GM23248 (cell line): ENCODE measurements around the gene DRC1. TPM values are rescaled to one million over a fixed set of nuclear protein-coding genes. Genes with fewer than 3 reads are reported as not detected.

ENCODE experiments used
- DNase-seq: peaks from one replicate; pipeline ENCODE4 v3.0.0-alpha.2; 2015
- H2AFZ ChIP-seq: fragments of 200-600 bp; sonication (generic); 2 replicates; pipeline ENCODE4 v1.6.1; 2016; ENCODE audit warnings: antibody characterized with exemption
- H3F3A ChIP-seq: fragments of 200-600 bp; sonication (generic); 2 replicates; pipeline ENCODE4 v1.6.1; 2016; ENCODE audit warnings: mild to moderate bottlenecking, antibody characterized with exemption, mixed run types; ENCODE audit not compliant: insufficient read depth
- H3K27ac ChIP-seq: fragments of 200-600 bp; sonication (generic); 2 replicates; pipeline ENCODE4 v1.5.1; 2016; ENCODE audit warnings: mild to moderate bottlenecking
- H3K27me3 ChIP-seq: fragments of 200-600 bp; sonication (generic); replicated peaks from 2 replicates; pipeline ENCODE4 v1.6.1; 2016; ENCODE audit warnings: mild to moderate bottlenecking; ENCODE audit not compliant: insufficient read depth
- H3K36me3 ChIP-seq: fragments of 200-600 bp; sonication (generic); 2 replicates; pipeline ENCODE4 v1.6.1; 2016; ENCODE audit warnings: low read depth, mild to moderate bottlenecking
- H3K4me1 ChIP-seq: fragments of 200-600 bp; sonication (generic); 2 replicates; pipeline ENCODE4 v1.6.1; 2016; ENCODE audit warnings: mild to moderate bottlenecking; ENCODE audit not compliant: insufficient read depth
- H3K4me2 ChIP-seq: fragments of 200-600 bp; sonication (generic); one replicate; pipeline ENCODE4 v1.6.1; 2016; ENCODE audit warnings: mild to moderate bottlenecking; ENCODE audit not compliant: unreplicated experiment
- H3K4me3 ChIP-seq: fragments of 200-600 bp; sonication (generic); 2 replicates; pipeline ENCODE4 v1.5.1; 2016; ENCODE audit warnings: mild to moderate bottlenecking
- H3K79me2 ChIP-seq: fragments of 200-600 bp; sonication (generic); 2 replicates; pipeline ENCODE4 v1.6.1; 2016; ENCODE audit warnings: mild to moderate bottlenecking; ENCODE audit not compliant: insufficient read depth
- H3K9ac ChIP-seq: fragments of 200-600 bp; sonication (generic); 2 replicates; pipeline ENCODE4 v1.6.1; 2016; ENCODE audit warnings: mild to moderate bottlenecking
- H3K9me2 ChIP-seq: fragments of 200-600 bp; sonication (generic); 2 replicates; pipeline ENCODE4 v1.6.1; 2016; ENCODE audit warnings: mixed run types, mild to moderate bottlenecking, moderate library complexity; ENCODE audit not compliant: insufficient read depth
- H3K9me3 ChIP-seq: fragments of 200-600 bp; sonication (generic); one replicate; pipeline ENCODE4 v1.6.1; 2017; ENCODE audit warnings: low read depth
- H4K20me1 ChIP-seq: fragments of 200-600 bp; sonication (generic); 2 replicates; pipeline ENCODE4 v1.6.0; 2016; ENCODE audit not compliant: insufficient read depth
- EZH2 ChIP-seq: fragments of 200-600 bp; sonication (generic); IDR thresholded peaks from 2 replicates; pipeline ENCODE4 v1.6.1; 2018; ENCODE audit warnings: antibody characterized with exemption, mild to moderate bottlenecking; ENCODE audit not compliant: insufficient read depth, poor library complexity, severe bottlenecking
- EZH2phosphoT487 ChIP-seq: fragments of 200-600 bp; sonication (generic); IDR thresholded peaks from 2 replicates; pipeline ENCODE4 v1.6.1; 2018; ENCODE audit warnings: antibody characterized with exemption, moderate library complexity, mild to moderate bottlenecking, low read depth; ENCODE audit not compliant: insufficient read depth
- WGBS, 2 experiments: methylation state at CpG; one replicate each; pipeline ENCODE4 v1.1.6; 2015 to 2017; ENCODE audit warnings: low lambda C conversion rate in 2 of 2, low coverage in 1 of 2; ENCODE audit errors: missing lambda C conversion rate in 2 of 2; 5-methylcytosine and 5-hydroxymethylcytosine counted together
- in situ Hi-C: fragments of 300-500 bp; cut with MboI; formaldehyde crosslinking; loops from 2 replicates; pipeline ENCODE4 v1.15.0; 2020
- polyA plus RNA-seq: library from polyadenylated mRNA; unstranded; fragments of >200 nt; fragmentation: Nextera tagmentation; extraction: Ambion mirVana; gene quantifications from 2 replicates; pipeline ENCODE4 v1.2.1, GENCODE V29; 2016
- total RNA-seq: library from RNA; depleted of rRNA; stranded (reverse); fragments of >200 nt; shearing (Covaris generic); gene quantifications from 2 replicates; pipeline ENCODE4 v1.2.3, GENCODE V29; 2014

DRC1 gene
- total and polyA plus RNA-seq, 2 experiments from 2014 or later = not detected

GRCh38 chr2:26494891-26495290 lies 93.2 kb downstream of the DRC1 start:
- TF ChIP-seq EZH2phosphoT487 (no peak), EZH2 (no peak)
- WGBS, 2 experiments = 71 to 88% methylated on average over 5 to 8 of the region's 8 CpGs
- no peaks in the 10 kb centered on the region for H3K9me3 ChIP-seq
- no peaks in the 10 kb centered on the region for H3K9me2 ChIP-seq
- no peak overlapping the region for H3K27ac ChIP-seq
- DNase-seq = no peak
- H3K4me2 ChIP-seq = no peak overlapping the region
- H3F3A ChIP-seq = no peaks in the 10 kb centered on the region
- H3K36me3 ChIP-seq = no peaks in the 10 kb centered on the region
- no peak overlapping the region for H2AFZ ChIP-seq
- H3K79me2 ChIP-seq = no peaks in the 10 kb centered on the region
- no peaks in the 10 kb centered on the region for H3K4me1 ChIP-seq
- in situ Hi-C loops = no loop called here
- no peak overlapping the region for H3K4me3 ChIP-seq
- H3K9ac ChIP-seq = no peak overlapping the region
- no peaks in the 10 kb centered on the region for H4K20me1 ChIP-seq
- H3K27me3 ChIP-seq = peaks cover 33% of the 10 kb centered on the region

DNA sequence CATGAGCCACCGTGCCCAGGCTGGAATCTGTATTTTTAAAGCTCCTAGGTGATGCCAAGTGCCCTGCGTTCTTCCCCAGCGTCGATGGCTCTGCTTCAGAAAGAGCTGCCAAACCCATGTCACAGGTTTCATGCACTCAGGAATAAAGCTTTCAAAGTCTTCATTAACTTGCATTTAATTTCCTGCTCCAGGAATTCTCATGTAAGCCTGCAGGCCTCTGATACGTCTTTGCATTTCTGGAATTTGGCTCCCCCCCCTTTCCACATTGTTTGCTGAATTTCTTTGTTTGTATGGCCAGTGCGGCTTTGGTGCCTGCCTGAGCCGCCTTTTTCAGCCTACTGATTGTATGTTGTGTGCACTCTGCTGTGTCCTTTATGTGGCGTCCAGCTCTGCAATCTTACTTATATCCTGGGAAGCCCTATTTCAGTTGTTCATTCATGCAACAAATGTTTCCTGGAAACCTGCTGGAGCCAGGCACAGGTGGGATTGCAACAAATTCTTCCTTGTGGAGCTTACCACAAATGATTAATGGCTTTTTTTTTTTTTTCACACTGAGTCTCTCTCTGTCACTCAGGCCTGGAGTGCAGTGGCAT lies 94.1 kb downstream of the DRC1 start:
- no peak overlapping the region for H3K9ac ChIP-seq
- no peak overlapping the region for H3K27ac ChIP-seq
- WGBS, 2 experiments = 62 to 71% methylated on average over 8 of the region's 8 CpGs
- no peaks in the 10 kb centered on the region for H3K9me3 ChIP-seq
- H3K4me3 ChIP-seq = no peak overlapping the region
- H3K79me2 ChIP-seq = no peaks in the 10 kb centered on the region
- H3F3A ChIP-seq = no peaks in the 10 kb centered on the region
- TF ChIP-seq EZH2phosphoT487 (no peak), EZH2 (no peak)
- no peaks in the 10 kb centered on the region for H3K36me3 ChIP-seq
- no peaks in the 10 kb centered on the region for H3K9me2 ChIP-seq
- no peaks in the 10 kb centered on the region for H4K20me1 ChIP-seq
- H2AFZ ChIP-seq = no peak overlapping the region
- H3K27me3 ChIP-seq = peaks cover 41% of the 10 kb centered on the region
- no peak for DNase-seq
- no peak overlapping the region for H3K4me2 ChIP-seq
- in situ Hi-C loops = no loop called here
- H3K4me1 ChIP-seq = no peaks in the 10 kb centered on the region

GRCh38 chr2:26500406-26500805 lies 98.7 kb downstream of the DRC1 start:
- no peaks in the 10 kb centered on the region for H4K20me1 ChIP-seq
- no peak for DNase-seq
- no peak overlapping the region for H3K4me3 ChIP-seq
- H3K79me2 ChIP-seq = no peaks in the 10 kb centered on the region
- no peaks in the 10 kb centered on the region for H3K9me3 ChIP-seq
- in situ Hi-C loops = no loop called here
- no peak overlapping the region for H3K9ac ChIP-seq
- no peaks in the 10 kb centered on the region for H3F3A ChIP-seq
- no peaks in the 10 kb centered on the region for H3K9me2 ChIP-seq
- no peaks in the 10 kb centered on the region for H3K36me3 ChIP-seq
- no peak overlapping the region for H3K4me2 ChIP-seq
- H2AFZ ChIP-seq = no peak overlapping the region
- H3K4me1 ChIP-seq = no peaks in the 10 kb centered on the region
- TF ChIP-seq EZH2phosphoT487 (no peak), EZH2 (no peak)
- H3K27ac ChIP-seq = no peak overlapping the region
- WGBS, 2 experiments = 9 to 14% methylated on average over 4 of the region's 4 CpGs
- peaks cover 47% of the 10 kb centered on the region for H3K27me3 ChIP-seq

DNA sequence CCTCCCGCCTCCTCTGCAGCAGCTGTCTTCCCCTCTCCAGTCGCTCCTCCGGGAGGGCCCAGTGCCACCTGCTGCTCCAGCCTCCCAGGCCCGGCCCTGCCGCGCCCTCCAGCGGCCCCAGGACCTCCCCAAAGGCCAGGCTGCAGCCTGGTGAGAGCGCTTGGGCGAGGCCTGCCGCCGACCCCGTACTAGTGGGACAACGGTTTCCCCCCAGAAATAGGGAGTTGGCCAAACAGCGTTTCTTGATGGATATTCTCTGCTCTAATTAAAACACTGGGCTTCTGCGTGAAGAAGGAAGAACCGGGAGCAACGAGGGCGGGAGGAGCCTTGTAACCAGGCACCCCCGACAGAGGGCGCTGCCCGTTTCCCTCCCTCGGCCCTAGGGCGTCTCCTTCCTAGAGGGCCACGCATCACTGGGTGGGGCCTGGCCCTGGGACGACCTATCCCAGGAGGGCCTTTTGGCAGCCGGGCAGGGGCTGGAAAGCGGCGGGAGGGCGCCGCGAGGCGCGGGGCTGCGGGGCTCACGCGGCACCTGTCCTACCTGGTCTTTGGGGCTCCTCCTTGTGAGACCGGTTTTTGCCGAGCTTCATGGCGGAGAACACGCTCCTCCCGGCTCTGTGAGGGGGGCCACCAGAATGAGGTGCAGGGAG lies 101.6 kb downstream of the DRC1 start:
- H3K9ac ChIP-seq = peak overlapping the region; percentile 61
- no peaks in the 10 kb centered on the region for H3K9me2 ChIP-seq
- H3K4me1 ChIP-seq = no peaks in the 10 kb centered on the region
- peak overlapping the region; percentile 69 for H3K4me3 ChIP-seq
- no peak overlapping the region for H3K27ac ChIP-seq
- peak; percentile 84 for DNase-seq
- no peaks in the 10 kb centered on the region for H3K79me2 ChIP-seq
- H4K20me1 ChIP-seq = no peaks in the 10 kb centered on the region
- H3K27me3 ChIP-seq = peaks cover 32% of the 10 kb centered on the region
- in situ Hi-C loops = no loop called here
- H3K4me2 ChIP-seq = peak overlapping the region; percentile 84
- WGBS, 2 experiments = 3 to 4% methylated on average over 33 to 40 of the region's 41 CpGs
- no peaks in the 10 kb centered on the region for H3K36me3 ChIP-seq
- peak overlapping the region; percentile 90 for H2AFZ ChIP-seq
- no peaks in the 10 kb centered on the region for H3F3A ChIP-seq
- H3K9me3 ChIP-seq = no peaks in the 10 kb centered on the region
- TF ChIP-seq EZH2 (no peak), EZH2phosphoT487 (no peak)
